K562 (cell line): ENCODE data around the gene RBM12. TPM values are rescaled to one million over a fixed set of nuclear protein-coding genes. Genes with fewer than 3 reads are reported as not detected.

Experiments used
- CBX5 ChIP-seq: IDR thresholded peaks from 2 replicates; pipeline ENCODE4 v1.6.1; 2014; ENCODE audit warnings: low read depth, borderline replicate concordance
- MIER1 ChIP-seq: fragments of 450-650 bp; IDR thresholded peaks from 2 replicates; pipeline ENCODE4 v1.6.1; 2016; ENCODE audit warnings: antibody characterized with exemption, mild to moderate bottlenecking, low read depth
- PREB ChIP-seq: sonication (generic); formaldehyde crosslinking; IDR thresholded peaks from 2 replicates; pipeline ENCODE4 v1.8.1; 2023; ENCODE audit warnings: mild to moderate bottlenecking, missing genetic modification reagents
- SRF ChIP-seq, 2 experiments: fragments of 250-450, 450-650 bp in 1 of 2; sonication (Bioruptor Pico) in 1 of 2; sonication (generic) in 1 of 2; formaldehyde crosslinking; IDR thresholded peaks; 2 replicates each; pipeline versions ENCODE4 v1.5.0 to v1.5.1; 2020 to 2022; ENCODE audit warnings: mild to moderate bottlenecking in 1 of 2, missing genetic modification reagents in 1 of 2
- STAG1 ChIP-seq: sonication (generic); formaldehyde crosslinking; IDR thresholded peaks from 2 replicates; pipeline ENCODE4 v1.5.0; 2020; ENCODE audit warnings: missing genetic modification reagents, borderline replicate concordance
- ZBTB2 ChIP-seq: fragments of 450-650 bp; IDR thresholded peaks from 2 replicates; pipeline ENCODE4 v1.6.1; 2016; ENCODE audit warnings: antibody characterized with exemption
- ZC3H4 ChIP-seq: sonication (generic); formaldehyde crosslinking; IDR thresholded peaks from 2 replicates; pipeline ENCODE4 v1.9.0; 2021; ENCODE audit warnings: missing genetic modification reagents, borderline replicate concordance
- ZNF347 ChIP-seq: fragments of 450-650 bp; formaldehyde crosslinking; IDR thresholded peaks from 2 replicates; pipeline ENCODE4 v1.4.0; 2020; ENCODE audit warnings: low read depth, mild to moderate bottlenecking, moderate library complexity
- ZNF384 ChIP-seq: IDR thresholded peaks from 2 replicates; pipeline ENCODE4 v1.6.1; 2012; ENCODE audit warnings: low read depth, low read length, improper control_type of control experiment
- ZNF780A ChIP-seq: fragments of 250-450 bp; sonication (Bioruptor Pico); IDR thresholded peaks from 2 replicates; pipeline ENCODE4 v1.5.0; 2021; ENCODE audit warnings: mild to moderate bottlenecking
- polyA plus RNA-seq, 8 experiments: library from polyadenylated mRNA; depleted of rRNA in 4 of 8; stranded (reverse) in 5 of 8; unstranded in 3 of 8; fragments of >200 nt; fragmentation: Nextera tagmentation in 2 of 8; fragmentation: Illumina TruSeq in 1 of 8; extraction: Ambion mirVana in 2 of 8; extraction: Trizol in 1 of 8; gene quantifications; 2 replicates each; pipeline versions ENCODE4 v1.2.1 to v1.2.3, GENCODE V29; 2011 to 2014; ENCODE audit warnings: inconsistent platforms in 1 of 8, missing spikeins in 1 of 8
- total RNA-seq, 7 experiments: library from RNA; depleted of rRNA in 6 of 7; stranded (reverse); fragments of >200 nt in 6 of 7; fragmentation: Illumina TruSeq in 2 of 7; extraction: Trizol in 2 of 7; gene quantifications; 2 replicates each; pipeline versions ENCODE4 v1.2.1 to v1.2.3, GENCODE V29; 2011 to 2021; ENCODE audit warnings: low replicate concordance in 1 of 7
- TF ChIP-seq, protein P1 (sequence below), 2 experiments: fragments of 450-650 bp; IDR thresholded peaks; 2 replicates each; pipeline ENCODE4 v1.6.1; 2018; ENCODE audit warnings: mild to moderate bottlenecking in 2 of 2, low read depth in 1 of 2; ENCODE audit not compliant: partially characterized antibody in 2 of 2
- TF ChIP-seq, protein P2 (sequence below): fragments of 450-650 bp; conservative IDR thresholded peaks from 2 replicates; pipeline ENCODE4 v1.6.1; 2016; ENCODE audit warnings: missing genetic modification characterization, low read depth, mild to moderate bottlenecking, control low read depth, missing compliant biosample characterization
- TF ChIP-seq, protein P3 (sequence below): sonication (generic); formaldehyde crosslinking; IDR thresholded peaks from 2 replicates; pipeline ENCODE4 v1.8.1; 2023; ENCODE audit warnings: mild to moderate bottlenecking, missing genetic modification reagents
- TF ChIP-seq, protein P4 (sequence below): fragments of 250-450 bp; sonication (Bioruptor Pico); IDR thresholded peaks from 2 replicates; pipeline ENCODE4 v1.5.1; 2021; ENCODE audit warnings: mild to moderate bottlenecking

RBM12 gene
- total and polyA plus RNA-seq, 9 of the 15 experiments (the other 6 are each of a cell fraction or from before 2014, with no cell fraction given), result 5.0 to 162 (median 73.3) TPM

- no peak for TF ChIP-seq MIER1
- TF ChIP-seq CBX5, result 0 out of 2 replicates have a peak, but pooled peaks have one; percentile 6
- TF ChIP-seq PREB (CRISPR knock-in tag), result 0 out of 2 replicates have a peak, but pooled peaks have one; percentile 28
- TF ChIP-seq ZC3H4 (CRISPR knock-in tag), result 0 out of 2 replicates have a peak, but pooled peaks have one; percentile 26
- no peak for TF ChIP-seq ZBTB2
- TF ChIP-seq STAG1, result no peak
- TF ChIP-seq, protein P1, sequence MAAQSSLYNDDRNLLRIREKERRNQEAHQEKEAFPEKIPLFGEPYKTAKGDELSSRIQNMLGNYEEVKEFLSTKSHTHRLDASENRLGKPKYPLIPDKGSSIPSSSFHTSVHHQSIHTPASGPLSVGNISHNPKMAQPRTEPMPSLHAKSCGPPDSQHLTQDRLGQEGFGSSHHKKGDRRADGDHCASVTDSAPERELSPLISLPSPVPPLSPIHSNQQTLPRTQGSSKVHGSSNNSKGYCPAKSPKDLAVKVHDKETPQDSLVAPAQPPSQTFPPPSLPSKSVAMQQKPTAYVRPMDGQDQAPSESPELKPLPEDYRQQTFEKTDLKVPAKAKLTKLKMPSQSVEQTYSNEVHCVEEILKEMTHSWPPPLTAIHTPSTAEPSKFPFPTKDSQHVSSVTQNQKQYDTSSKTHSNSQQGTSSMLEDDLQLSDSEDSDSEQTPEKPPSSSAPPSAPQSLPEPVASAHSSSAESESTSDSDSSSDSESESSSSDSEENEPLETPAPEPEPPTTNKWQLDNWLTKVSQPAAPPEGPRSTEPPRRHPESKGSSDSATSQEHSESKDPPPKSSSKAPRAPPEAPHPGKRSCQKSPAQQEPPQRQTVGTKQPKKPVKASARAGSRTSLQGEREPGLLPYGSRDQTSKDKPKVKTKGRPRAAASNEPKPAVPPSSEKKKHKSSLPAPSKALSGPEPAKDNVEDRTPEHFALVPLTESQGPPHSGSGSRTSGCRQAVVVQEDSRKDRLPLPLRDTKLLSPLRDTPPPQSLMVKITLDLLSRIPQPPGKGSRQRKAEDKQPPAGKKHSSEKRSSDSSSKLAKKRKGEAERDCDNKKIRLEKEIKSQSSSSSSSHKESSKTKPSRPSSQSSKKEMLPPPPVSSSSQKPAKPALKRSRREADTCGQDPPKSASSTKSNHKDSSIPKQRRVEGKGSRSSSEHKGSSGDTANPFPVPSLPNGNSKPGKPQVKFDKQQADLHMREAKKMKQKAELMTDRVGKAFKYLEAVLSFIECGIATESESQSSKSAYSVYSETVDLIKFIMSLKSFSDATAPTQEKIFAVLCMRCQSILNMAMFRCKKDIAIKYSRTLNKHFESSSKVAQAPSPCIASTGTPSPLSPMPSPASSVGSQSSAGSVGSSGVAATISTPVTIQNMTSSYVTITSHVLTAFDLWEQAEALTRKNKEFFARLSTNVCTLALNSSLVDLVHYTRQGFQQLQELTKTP (IDR thresholded peaks at IDR 0.05; ENCODE audit: low read depth in 1 of 2, partially characterized antibody in 2 of 2), result no peak
- TF ChIP-seq, protein P2, sequence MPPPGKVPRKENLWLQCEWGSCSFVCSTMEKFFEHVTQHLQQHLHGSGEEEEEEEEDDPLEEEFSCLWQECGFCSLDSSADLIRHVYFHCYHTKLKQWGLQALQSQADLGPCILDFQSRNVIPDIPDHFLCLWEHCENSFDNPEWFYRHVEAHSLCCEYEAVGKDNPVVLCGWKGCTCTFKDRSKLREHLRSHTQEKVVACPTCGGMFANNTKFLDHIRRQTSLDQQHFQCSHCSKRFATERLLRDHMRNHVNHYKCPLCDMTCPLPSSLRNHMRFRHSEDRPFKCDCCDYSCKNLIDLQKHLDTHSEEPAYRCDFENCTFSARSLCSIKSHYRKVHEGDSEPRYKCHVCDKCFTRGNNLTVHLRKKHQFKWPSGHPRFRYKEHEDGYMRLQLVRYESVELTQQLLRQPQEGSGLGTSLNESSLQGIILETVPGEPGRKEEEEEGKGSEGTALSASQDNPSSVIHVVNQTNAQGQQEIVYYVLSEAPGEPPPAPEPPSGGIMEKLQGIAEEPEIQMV (tag), result no peak
- TF ChIP-seq, protein P3, sequence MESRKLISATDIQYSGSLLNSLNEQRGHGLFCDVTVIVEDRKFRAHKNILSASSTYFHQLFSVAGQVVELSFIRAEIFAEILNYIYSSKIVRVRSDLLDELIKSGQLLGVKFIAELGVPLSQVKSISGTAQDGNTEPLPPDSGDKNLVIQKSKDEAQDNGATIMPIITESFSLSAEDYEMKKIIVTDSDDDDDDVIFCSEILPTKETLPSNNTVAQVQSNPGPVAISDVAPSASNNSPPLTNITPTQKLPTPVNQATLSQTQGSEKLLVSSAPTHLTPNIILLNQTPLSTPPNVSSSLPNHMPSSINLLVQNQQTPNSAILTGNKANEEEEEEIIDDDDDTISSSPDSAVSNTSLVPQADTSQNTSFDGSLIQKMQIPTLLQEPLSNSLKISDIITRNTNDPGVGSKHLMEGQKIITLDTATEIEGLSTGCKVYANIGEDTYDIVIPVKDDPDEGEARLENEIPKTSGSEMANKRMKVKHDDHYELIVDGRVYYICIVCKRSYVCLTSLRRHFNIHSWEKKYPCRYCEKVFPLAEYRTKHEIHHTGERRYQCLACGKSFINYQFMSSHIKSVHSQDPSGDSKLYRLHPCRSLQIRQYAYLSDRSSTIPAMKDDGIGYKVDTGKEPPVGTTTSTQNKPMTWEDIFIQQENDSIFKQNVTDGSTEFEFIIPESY (CRISPR knock-in tag), result no peak
- no peak for TF ChIP-seq ZNF347 (CRISPR knock-in tag)
- no peak; a peak in 1 of 4 replicates for TF ChIP-seq SRF (CRISPR knock-in tag; IDR thresholded peaks at IDR 0.05)
- TF ChIP-seq ZNF780A, result no peak
- TF ChIP-seq ZNF384, result no peak
- TF ChIP-seq, protein P4, sequence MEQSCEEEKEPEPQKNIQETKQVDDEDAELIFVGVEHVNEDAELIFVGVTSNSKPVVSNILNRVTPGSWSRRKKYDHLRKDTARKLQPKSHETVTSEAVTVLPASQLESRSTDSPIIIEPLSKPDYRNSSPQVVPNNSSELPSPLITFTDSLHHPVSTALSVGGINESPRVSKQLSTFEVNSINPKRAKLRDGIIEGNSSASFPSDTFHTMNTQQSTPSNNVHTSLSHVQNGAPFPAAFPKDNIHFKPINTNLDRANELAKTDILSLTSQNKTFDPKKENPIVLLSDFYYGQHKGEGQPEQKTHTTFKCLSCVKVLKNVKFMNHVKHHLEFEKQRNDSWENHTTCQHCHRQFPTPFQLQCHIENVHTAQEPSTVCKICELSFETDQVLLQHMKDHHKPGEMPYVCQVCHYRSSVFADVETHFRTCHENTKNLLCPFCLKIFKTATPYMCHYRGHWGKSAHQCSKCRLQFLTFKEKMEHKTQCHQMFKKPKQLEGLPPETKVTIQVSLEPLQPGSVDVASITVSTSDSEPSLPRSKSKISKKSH (CRISPR knock-in tag), result no peak
Measured at GRCh38 chr20:35699127-35699956, 34.6 kb upstream of the RBM12 start, which contains the start of the genes NFS1 and ROMO1 (continued).
